T follicular helper cell (primary cell): ENCODE results near the gene UHMK1.
"Not testable (repeated sequence)": the region's sequence is repeated elsewhere in the genome, so short reads cannot be mapped to it uniquely, and the experiment has no call there.

Source experiments
- DNase-seq: peaks from one replicate; pipeline ENCODE4 v3.0.0-alpha.2; 2020; ENCODE audit warnings: low read depth

The UHMK1 gene

DNA sequence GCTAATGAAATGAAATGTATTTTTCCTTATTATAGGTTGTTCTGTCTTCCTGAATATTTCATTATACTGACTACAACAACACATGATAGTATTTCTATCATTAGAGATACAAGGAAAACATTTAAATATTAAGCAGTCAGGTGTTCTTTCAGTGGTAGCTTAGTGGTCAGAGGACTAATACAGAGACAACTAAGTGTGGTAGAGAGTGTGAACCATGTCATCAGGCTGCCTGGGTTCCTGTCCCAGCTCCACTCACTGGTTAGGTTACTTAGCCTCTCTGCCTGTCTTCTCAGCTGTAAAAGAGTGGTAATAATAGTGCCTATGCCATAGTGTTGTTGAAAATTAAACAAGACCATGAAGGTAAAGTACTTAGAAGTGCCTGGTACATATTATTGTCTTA, 67.8 kb downstream of the UHMK1 start:
- no peak for DNase-seq

DNA sequence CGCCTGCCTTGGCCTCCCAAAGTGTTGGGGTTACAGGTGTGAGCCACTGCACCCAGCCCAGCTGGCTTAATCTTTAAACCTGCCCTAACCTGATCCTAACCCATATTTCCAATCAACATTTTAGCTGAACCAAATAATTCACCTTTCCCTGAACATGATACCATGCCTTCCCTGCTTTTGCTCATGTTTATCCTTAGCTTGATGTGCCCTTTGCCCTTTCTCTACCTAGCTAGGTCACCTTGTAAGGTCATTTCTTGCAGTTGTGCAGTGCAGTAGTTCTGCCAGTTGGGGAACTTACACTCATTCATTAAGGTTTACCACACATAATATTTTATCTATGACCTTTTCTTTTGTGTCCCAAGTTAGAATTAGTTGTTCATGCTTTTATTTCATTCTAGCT, 69.3 kb downstream of the UHMK1 start:
- no peak for DNase-seq

DNA sequence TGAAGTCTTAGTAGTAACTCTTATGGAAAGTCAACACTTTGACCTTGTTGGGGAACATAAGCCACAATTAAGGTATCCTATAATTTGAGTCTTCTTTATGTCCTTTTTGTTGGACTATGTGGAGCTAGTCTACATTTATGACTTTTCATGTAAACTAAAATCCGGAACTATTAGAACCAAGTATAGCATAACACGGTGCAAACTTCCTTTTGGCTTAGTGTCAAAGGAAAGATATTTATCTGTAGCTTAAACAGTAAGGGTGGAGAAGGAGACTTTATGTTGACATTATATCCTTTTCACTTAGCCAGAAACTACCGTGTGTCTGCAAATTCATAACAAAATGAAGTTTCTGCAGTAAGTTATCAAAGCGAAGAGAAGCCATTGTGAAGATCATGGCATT, 71.2 kb downstream of the UHMK1 start:
- DNase-seq, result no peak

DNA sequence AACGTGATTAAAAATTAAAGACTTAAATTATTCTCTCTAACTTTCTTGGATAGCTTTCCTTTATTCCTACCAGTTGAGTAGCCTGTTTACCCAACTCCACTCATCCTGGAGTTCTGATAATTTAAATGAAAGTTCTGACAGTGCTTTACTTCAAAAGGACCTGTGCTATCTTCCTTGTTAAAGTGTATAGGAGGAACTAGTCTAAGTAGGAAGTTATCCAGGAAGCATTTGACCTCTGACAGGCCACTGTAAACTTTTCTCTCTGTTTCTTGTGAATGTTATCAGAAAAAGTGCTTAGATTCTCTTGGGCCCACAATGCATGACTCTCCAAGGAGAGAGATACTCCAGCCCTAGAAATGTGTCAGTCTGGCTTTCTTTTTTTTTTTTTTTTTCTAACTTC, 73.1 kb downstream of the UHMK1 start:
- DNase-seq, result no peak

DNA sequence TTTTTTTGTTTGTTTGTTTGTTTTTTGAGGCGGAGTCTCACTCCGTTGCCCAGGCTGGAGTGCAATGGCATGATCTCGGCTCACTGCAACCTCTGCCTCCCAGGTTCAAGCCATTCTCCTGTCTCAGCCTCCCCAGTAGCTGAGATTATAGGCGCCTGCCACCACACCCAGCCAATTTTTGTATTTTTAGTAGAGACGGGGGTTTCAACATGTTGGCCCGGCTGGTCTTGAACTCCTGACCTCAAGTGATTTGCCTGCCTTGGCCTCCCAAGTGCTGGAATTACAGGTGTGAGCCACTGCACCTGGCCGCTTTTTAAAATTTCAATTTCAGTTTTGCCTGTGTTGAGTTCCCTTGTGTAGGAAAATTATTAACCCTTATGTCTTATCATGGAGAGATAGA, 73.5 kb downstream of the UHMK1 start:
- DNase-seq, result not testable (repeated sequence)

DNA sequence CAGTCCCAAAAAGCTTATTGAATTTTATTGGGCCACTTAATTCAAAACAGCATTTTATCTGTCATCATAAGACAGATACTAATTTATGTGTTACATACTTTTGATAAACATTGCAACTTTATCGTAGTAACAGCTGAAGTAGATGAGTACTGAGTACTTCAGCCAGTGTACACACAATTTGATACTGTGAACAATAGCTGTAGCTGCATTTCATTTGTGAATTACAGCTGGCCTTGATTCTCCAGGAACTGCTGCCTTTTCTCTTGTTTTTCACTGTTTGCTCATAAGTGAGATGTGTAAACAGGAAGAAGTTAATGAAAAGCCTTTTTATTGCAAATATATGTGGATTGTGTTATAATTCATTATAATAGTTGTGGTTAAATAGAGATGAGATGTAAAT, 74.1 kb downstream of the UHMK1 start:
- no peak for DNase-seq

DNA sequence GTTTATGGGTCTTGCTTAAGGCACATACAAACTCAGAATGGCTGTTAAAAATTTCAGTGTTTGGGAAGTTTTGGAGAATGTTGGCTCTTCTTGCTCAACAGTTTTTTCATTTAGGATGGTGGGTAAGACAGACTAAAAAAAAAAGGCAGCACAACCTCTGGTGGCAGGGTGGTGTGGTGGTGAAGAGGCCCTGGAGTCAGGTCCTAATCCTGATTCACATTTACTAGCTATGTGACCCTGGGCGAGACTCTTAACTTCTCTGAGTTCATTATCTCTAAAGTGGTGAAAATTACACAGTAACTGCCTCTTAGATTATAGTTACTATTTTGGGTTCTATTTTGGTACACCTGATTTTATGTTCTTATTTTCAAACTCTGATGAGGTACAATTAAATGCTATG, 75.5 kb downstream of the UHMK1 start:
- DNase-seq, result no peak

DNA sequence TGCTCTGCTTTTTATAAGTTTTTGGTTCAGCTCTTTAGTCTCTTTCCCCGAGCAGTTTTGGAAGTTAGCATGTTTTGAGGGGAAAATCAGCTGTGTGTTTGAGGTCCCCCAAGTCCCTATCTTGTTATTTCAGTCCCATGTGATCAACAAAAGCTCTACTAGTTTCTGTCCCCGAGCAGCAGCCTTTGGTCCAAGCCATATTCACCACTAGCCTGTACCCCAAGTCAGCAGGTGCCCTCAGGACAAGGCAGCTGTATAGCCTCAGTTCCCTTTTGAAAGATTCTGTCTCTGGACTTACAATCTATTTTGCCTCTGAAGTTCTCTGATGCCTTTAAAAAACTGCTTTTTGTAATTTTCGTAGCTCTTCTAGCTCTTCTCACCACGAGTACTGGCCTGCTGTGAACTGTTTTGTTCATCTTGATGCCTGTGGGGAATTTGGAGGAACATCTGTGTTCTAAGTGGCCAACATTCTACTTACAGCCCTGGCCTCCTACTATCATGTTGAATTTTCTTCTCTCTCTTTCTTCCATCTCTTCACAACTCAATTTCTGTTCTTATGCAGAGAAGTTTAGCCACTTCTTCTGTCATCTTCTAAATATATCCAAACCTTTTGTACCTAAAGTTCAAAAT, 80.6 kb downstream of the UHMK1 start:
- no peak for DNase-seq

DNA sequence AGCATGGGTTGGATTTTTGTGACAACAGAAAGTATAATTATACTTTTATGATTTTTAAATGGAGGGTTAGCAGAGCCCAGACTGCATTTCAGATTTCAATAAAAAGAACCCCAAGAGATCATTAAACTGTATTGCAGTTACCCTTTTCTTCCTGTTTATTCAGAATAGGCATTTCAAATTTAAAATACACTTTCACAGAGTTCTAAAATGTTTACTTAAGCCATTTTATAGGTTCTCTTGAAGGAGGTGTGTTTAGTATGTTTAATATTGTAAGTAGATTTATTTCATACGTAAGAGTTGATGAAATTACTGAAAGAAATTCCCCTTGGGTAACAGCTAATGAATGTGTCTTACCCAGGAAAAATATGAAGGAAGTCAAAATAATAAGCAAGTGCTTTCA, 81.3 kb downstream of the UHMK1 start:
- no peak for DNase-seq
